Activated CD8-positive, alpha-beta memory T cell treated with anti-CD3 and anti-CD28 coated beads for 4 hours (primary cell): ENCODE measurements around the gene CREG2.

Source experiments
- DNase-seq, 2 donors: peaks; one replicate each; pipeline ENCODE4 v3.0.0-alpha.2; 2020; ENCODE audit warnings: low read depth in 2 of 2

CREG2 gene

DNA sequence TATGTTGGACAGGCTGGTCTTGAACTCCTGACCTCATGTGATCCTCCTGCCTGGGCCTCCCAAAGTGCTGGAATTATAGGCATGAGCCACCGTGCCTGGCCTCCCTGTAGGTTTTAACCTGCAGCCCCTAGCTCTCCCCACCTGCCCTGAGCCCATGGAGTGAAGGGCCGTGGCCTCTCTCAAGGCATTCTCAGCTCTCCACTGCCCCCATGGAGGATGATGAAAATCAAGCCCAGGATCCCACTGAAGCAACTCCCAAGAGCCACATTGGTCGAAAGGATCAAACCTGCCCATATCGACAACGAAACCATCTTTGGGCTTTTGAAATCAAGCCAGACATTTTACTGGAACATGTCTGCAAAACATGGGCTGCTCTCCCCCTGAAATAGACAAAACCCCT is 22.4 kb upstream of the CREG2 start:
- DNase-seq: no peak

DNA sequence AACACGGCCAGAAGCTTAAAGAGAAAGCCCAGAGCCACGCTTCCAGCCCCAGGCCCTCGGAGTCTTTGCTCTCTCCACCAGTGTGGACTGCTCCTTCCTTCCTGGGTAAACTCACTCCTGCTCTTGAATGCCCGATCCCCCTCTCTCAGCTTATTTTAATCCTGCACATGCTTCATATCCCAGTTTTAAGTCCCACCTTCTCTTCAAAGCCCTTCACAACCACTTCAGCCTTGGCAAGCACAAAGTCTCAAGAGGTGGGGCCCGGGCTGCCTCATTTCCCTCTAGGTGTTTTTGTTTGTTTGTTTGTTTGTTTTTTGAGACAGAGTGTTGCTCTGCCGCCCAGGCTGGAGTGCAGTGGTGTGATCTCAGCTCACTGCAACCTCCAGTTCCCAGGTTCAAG is 21.6 kb upstream of the CREG2 start:
- DNase-seq: no peak

DNA sequence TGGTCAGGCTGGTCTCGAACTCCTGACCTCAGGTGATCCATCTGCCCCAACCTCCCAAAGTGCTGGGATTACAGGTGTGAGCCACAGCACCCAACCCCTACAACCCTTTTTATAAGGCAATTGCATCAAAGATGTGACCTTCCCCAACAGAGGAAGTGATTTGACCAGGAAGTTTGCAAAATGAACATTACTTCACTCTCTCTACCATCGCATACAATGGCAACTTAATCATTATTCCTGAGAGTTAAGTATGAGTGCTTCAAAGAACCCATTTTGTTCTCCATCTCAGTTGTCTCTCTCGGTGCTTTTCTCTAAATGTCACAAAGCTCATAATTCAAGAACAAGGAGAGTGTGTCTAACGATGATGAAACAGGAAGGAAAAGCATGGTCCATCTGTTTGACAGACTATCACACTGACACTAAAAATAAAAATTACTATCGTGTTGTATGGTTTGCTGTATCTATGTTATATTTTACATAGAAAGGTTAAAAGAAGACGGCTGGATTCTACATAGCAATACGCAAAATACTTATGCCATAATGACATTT is 18.1 kb upstream of the CREG2 start:
- DNase-seq: no peak

DNA sequence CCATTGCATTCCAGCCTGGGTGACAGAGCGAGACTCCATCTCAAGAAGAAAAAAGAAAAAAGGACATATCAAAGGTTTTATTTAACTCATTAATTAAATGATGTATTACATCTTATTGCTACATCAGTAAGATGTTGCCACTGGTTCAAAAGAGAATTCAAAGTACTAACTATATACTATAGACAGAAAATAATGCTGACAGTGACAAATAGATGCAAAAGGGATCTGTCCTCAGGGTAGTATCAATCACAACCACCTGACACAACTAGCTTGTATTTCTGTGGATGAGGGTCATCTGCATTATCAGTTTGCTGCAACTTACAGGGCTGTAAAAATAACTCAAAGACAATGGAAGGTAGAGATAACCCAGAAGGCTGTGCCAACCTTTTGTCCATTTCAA is 16.4 kb upstream of the CREG2 start:
- DNase-seq: no peak

DNA sequence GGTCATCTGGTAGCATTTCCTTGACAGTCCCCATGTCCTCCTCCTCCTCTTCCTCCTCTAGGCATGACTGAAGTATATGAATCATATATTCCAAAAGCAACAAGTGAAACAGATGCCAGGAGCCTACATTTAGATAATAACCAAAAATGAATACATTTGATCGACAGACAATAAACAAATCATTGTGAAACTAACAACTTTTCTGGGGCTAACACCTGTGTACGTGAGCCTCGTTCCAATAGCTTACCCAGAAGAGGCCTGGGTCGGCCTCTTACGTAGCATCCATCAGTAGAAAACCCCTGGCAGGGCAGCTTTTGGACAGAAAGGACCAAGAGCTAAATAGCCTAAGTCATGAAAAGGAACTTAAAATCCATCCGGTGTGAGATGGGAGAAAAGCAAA is 15.3 kb upstream of the CREG2 start:
- DNase-seq: no peak

DNA sequence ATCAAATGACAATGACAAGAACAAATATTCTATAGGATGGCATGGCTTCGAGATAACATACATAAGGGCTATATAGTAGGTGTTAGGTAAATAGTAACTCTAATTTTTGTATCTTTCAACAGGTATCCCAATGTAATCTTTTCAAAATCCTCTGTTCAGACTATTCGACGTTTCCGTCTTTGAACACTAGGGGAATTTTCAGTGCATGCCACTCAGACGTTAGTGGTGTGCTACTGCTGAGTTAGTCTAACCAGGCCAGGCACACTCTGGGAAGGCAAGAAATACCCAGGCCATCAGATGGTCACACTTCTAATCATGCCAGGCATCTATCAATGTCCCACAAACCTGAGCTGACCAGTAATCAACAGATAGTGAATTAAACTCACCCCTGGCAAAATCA is 14.6 kb upstream of the CREG2 start:
- no peak for DNase-seq

DNA sequence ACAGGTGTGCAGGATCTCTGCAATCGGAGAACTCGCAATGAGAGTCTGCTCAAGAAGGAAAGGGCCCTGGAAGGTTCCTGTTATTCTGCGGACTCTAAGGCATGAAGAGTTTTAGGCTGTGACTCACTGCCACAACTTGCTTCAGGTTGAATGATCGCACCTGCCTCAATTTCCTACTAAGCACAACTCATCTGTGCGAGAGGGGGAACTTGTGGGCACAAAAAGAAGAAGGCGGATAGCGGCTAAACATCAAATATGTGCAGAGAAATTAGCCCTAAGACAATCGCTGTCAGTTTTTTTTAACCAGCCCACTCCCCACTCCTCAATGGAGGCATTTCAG is 14.0 kb upstream of the CREG2 start:
- no peak for DNase-seq

DNA sequence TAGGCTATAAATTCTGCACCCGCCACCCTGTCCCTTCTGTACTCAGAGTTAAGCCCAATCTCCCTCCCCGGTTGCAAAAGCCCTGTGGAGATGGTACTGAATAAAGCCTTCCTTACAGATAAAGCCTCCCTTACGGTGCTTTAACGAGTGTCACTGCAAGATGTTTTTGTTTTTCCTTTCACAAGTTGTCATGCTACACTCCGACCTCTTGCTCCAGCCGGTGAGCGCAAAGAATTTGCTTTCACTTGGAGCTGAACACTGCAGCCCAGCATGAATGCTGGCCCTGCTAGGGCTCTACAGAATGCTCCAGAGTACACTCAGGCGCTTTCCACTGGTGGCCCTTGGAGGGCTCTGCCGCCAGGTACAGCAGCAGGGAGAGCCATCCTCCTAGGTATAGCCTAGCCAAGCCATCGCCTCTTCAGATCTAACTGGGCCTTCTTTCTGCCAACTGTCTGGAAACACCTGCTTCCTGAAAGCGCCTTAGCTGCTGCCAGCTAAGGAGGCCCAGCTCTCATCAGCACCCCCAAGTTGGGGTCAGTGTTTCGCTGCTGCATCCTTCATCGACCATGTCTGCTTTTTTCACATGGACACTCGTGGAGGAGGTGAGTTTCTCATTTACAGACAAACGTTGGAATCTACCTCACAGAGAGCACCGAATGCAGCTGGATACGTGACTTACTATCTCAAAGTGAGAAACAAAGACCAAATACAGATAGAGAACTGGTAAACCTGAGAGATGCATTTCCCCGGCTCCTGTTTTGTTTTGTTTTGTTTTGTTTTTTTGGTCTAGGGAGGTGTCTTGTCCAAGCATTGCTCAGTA is 13.4 kb upstream of the CREG2 start:
- DNase-seq: no peak

DNA sequence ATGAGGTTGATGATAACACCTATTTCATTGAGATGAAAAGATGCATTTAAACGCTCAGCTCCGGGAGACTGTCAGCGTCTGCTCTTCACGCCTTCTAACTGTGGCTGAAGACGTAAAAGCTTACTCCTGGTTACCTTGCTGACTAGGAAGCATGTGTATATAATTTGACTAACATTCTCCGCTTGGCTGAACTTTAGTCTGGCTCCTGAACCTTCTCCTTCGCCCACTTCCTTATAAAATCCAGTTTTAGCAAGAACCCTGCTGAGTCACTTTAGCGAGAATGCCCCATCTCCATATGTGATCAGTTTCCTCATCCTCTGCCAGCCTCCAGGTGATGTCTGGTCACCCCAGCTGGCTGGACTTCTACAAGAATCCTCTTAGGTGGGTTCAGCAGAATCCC is 12.7 kb upstream of the CREG2 start:
- DNase-seq: no peak

DNA sequence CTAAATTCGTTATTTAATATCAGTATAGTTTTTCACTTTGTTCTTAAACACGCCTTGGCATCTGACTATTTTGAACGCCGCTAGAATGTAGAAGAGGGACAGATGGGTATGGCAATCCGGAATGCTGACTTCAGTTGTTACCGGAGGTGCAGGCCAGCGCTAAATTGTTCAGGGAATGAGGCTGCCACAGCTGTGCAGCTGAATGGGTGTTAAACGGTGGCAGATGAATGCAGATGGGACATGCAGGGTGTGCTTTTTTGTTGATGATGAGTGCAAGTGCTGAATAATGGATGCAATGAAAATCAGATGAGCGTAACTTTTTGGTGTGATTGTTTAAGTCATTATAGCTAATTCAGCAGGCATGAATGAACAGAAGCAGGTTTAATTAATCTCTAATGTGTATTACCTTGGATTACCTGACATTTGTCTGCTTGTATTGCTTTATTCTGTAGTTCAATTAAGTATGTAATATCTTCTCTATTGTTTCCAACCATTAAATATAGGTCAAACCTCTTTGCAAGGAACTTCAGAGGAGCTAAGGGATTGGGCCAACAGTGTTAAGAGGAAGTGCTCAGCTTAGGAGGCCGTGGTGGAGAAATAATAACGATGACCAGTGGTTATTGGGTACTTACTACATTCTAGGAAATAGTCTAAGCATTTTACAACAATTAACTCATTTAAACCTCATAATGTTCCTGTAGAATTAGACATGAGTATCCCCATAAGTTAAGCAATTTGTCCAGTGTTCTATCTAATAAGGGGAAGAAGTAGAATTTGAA is 11.9 kb upstream of the CREG2 start:
- no peak for DNase-seq

DNA sequence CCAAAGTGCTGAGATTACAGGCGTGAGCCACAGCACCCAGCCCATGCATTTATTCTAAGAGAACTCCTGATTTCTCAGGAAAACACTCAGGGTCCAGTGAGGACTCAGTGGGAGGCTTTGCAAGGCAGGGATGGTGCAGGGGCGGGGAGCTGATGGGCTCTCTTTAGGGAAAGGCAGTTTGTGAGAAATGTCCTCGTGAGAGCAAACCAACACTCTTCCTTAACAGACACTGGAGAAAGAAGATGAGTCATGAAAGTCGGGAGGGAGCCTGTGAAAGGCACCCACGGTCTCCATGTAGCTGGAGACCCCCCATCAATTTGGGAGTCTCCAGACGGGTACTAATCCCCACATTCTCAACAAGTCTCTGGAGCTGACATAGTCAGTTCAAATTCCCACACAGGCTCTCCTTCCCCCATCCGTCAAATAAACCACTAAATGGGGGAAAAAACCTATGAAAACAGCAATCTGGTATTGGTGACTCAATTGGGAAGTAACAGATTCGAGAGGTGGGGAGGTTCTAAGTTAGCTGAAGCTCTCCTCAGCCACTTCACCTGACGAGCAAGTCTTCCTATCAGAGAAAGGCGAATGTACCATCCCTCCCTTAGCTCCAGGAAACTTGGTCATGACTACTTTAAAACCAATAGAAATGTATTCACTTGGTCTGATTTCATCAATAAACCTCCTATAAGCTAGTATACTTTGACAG is 11.0 kb upstream of the CREG2 start:
- DNase-seq: no peak

DNA sequence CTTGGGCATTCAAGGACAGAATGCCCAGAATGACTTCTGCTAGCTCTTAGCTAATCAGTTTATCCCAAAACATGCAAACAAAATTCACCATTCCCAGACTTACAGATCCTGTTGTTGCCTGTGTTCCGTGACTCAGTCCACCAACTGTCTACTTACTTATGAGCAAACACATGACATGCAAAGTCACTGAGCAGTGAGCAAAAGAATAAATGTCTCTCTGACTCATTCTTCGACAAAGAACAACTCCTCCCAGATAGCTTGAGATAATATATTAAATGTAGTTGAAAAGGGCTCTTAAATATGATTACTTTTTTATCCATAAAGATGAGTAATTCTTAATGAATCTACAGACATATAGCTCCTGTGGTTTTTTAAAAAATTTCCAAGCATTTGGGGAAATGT is 9.0 kb upstream of the CREG2 start:
- DNase-seq: no peak

DNA sequence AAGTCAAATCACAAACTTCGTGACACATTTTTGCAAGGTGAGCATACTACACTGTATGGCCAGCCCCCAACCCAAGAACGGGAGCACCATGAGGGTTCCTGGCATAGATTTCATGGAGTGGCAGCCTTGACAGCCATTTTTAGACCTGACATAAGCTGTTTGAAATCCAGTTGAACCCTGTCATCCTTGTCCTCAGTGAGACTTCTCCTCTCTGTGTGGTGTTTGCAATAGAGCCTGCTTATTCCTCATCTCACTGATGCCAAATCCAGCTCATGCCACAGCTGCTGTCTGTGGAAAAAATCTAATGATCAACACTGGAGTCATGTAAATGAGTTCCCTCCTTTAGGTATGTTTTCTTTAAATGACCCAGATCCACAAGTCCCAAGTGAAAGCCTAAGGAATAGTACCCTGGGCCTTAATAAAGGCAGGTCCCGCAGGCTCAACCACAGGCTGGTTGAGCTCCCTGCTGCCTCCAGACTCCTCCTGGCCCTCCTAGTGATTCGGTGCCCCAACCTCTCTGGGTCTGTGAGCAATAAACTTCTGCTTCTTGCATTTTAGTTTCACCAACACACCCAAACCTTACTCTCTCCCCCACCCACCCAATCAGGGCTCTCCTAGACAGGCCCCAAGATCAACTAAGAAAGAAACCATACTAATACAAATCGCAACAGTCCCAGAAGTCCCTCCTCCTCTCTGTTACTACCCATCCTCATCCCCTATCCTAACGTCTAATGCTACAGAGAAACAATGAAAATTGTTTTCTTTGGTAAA is 8.4 kb upstream of the CREG2 start:
- DNase-seq: no peak

DNA sequence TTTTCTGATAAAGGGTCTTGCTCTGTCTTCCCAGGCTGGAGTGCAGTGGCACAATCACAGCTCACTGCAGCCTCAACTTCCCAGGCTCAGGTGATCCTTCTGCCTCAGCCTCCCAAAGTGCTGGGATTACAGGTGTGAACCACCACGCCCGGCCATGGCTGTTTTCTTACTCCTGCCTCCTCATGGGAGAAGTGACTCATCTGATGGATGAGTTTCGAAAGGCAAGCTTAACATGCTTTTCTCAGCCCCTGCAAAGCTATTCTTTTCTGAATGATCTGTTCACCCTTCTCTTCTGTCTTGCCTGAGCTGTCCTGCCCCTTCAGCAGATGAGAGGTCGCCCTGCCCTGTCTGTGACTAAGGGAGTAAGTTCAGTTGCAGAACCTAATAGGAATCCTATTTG is 929 bp upstream of the CREG2 start:
- DNase-seq: no peak

DNA sequence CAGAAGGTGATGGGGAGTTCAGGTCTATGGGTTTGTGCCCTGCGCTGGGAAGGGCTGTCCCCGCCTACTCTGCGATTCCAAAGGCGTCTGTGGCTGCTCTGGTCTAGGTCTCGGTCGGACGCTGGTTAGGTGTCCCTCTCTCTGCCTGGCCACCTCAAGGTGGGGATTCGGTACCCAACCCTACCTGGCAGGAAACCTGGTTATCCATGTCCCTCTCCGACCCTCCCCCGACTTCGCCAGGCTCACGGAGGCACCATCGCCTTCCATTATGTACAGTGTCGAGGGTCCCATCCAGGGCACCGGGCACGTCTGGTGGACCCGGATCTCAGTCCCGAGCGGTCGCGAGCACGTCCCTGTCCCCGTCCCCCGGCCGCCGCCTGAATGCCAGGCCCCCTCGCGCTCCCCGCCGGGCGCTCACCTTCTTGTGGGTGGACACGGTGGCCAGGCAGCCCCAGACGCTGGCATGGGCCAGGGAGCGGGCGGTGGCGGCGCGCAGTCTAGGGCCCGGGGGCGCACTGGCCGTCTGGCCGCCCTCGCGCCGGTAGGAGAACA is 628 bp downstream of the CREG2 start:
- DNase-seq: no peak

DNA sequence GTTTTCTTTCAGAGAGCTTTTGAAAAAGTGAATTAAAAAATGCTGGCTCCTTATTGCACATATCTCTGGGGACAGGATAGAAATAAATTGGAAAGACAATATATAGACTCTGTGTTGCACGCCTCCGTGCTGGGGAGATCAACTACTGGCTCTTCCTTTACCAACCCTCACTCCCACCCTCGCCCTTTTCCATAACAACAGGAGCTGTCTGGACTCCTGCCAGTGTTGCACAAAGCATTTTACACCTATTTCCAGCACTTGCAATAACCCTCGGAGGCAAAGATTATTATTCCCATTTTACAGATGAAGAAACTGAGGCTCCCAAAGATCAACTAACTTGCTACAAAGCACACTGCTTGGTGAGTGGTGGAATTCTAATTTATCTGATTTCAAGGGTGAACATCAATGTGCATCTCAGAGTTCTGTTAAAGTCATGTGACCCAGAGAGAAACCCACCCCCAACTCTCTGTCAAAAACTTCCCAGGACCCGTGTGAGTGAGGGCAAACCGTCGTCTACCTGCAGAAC is 4.2 kb downstream of the CREG2 start:
- no peak for DNase-seq

DNA sequence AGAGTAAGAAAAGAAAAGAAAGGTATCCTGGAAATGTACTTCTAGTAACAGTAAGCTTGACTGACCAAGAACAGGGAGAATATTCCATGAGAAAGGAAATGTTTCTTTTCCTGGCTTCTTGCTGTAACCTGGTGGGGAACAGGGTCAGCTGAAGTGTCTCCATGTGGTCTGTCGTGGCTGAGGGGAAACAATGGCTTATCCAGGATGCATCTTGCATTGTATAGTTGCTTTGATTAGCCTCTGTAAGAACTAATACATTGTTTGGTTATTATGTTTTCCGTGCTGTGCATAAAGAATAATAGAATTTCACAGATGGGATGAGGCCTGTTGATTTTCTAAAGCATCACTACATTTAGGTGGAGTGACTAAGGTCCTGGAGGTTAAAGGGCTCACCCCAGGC is 4.9 kb downstream of the CREG2 start:
- no peak for DNase-seq

DNA sequence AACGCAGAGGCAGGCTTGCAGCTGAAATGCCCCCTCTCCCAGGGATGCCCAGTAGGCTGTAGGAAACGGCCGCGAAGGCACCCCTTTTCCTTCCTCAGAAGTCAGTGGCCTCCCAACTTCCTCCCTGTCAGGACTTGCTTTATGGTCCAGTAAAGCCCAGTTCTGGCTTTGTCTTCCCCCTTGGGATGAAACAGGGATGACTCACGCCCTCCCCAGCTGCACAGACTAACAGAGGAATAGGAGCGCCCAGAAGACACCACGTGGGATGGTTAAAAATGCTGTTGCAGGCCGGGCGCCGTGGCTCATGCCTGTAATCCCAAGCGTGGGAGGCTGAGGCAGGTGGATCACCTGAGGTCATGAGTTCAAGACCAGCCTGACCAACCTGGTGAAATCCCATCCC is 6.9 kb downstream of the CREG2 start:
- no peak for DNase-seq

DNA sequence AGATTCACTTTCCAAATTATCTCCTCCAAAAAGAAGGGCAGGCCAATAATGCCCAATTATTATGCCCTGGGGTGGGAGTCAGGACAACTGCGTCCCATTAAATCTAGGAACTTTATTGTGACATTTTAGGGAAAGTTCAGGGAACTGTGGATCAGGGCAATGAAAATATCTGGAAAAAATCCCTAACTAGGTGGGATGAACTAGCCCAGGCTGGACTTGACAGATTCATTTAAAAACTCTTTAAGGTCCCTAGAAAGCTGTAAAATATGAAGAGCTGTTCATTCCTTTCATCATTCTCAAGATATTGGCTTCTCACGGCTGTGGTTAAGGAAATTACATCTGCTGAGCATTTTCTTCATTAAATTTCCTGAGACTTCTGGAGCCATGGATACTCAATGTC is 8.2 kb downstream of the CREG2 start:
- DNase-seq: no peak

DNA sequence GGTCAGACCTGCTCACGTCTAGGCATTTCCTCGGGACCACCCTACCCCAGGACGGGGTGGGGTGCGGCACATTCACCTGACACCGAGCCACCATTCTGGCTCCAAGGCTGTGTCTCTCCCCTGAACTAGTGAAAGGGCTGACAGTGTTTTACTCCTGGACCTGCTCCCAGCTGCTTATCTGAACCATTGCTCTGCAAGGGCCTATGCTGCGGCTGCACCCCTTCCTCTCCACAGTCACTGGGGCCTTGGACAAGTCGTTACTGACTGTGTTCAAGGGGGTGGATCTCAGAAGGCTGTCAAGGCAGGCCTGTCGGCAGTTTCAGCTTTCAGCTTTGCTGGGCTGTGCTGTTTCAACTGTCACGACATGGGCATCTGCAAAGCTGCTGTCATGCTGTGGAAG is 11.7 kb downstream of the CREG2 start:
- no peak for DNase-seq

DNA sequence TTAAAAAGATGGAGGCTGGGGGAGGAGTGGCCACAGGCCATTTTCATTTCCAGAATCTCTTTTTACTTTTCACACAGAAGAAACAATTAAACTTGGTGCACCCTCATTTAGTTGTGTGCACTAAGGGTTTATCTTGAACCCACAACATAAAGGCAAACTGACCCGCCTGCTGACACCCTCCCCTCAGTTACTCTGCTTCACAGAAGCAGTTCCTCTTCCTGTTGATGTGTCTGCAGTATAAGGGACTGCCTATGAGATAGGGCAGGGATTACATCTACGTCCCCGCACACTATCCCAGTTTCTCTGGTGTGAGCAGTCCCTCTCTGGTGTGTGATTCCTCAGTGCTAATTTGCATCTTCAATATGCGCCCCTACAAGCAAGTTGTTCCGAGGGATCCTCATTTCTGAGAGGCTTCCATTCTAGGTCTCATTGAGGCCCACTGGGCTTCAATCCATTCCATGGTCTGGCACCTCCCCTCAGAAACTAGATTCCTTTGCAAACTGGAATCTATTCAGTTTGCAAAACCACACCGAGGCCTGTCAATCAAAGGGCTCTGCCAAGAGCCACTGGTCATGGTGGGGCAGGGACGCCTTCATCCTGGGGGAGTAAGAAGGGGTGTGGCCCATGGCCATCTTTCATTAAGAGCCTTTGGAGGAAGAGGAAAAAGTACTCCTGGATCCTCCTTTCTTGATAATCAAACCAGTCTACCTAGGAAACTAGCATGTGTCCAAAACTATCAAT is 12.3 kb downstream of the CREG2 start:
- no peak for DNase-seq
